Activated B cell treated with CpG ODN at 0.5 μM for 24 hours (primary cell): ENCODE results near the gene KLHDC2. TPM values are rescaled to one million over a fixed set of nuclear protein-coding genes. Genes with fewer than 3 reads are reported as not detected.
"Not testable (repeated sequence)": the region's sequence is repeated elsewhere in the genome, so short reads cannot be mapped to it uniquely, and the experiment has no call there.

Source experiments
- ATAC-seq: fragments of 200-7000 bp; cut with Tn5 transposase; one replicate; pipeline ENCODE4 v1.10.0; 2021; ENCODE audit warnings: low read depth, mild to moderate bottlenecking, moderate library complexity
- CTCF ChIA-PET: fragments of 350-600 bp; sonication (Branson Sonifier 250); formaldehyde crosslinking; loops from one replicate; lab custom pipeline; 2021; ENCODE audit warnings: antibody characterized with exemption; lab: Charles Lee
- POLR2A ChIA-PET: fragments of 350-600 bp; sonication (Branson Sonifier 250); formaldehyde crosslinking; loops from one replicate; lab custom pipeline; 2021; ENCODE audit warnings: antibody characterized with exemption; lab: Charles Lee
- DNase-seq: peaks from one replicate; pipeline ENCODE4 v3.0.0; 2022
- H3K27ac Mint-ChIP-seq: one replicate; pipeline ENCODE4 v1.8.0; 2020; ENCODE audit warnings: mixed read lengths
- H3K27me3 Mint-ChIP-seq: one replicate; pipeline ENCODE4 v1.8.0; 2021; ENCODE audit warnings: mixed read lengths
- H3K36me3 Mint-ChIP-seq: one replicate; pipeline ENCODE4 v1.8.0; 2021; ENCODE audit warnings: low read depth, mixed read lengths
- H3K4me1 Mint-ChIP-seq: one replicate; pipeline ENCODE4 v1.8.0; 2021; ENCODE audit warnings: mixed read lengths
- H3K4me3 Mint-ChIP-seq: one replicate; pipeline ENCODE4 v1.8.0; 2020; ENCODE audit warnings: mild to moderate bottlenecking, mixed read lengths
- H3K9me3 Mint-ChIP-seq: one replicate; pipeline ENCODE4 v1.8.0; 2020; ENCODE audit warnings: mixed read lengths
- CTCF ChIP-seq: fragments of 200-600 bp; IDR thresholded peaks from one replicate; pipeline ENCODE4 v1.8.0; 2022; ENCODE audit warnings: antibody characterized with exemption, mild to moderate bottlenecking
- intact Hi-C: fragments of 100-400 bp; cut with micrococcal nuclease; formaldehyde crosslinking; loops from one replicate; pipeline ENCODE4 v1.15.1; 2024
- total RNA-seq: library from RNA; stranded (reverse); gene quantifications from 2 replicates; pipeline ENCODE4 v1.2.3, GENCODE V29; 2022

The KLHDC2 gene
- total RNA-seq, 1 donor from 2014 or later = 31.2 TPM

DNA sequence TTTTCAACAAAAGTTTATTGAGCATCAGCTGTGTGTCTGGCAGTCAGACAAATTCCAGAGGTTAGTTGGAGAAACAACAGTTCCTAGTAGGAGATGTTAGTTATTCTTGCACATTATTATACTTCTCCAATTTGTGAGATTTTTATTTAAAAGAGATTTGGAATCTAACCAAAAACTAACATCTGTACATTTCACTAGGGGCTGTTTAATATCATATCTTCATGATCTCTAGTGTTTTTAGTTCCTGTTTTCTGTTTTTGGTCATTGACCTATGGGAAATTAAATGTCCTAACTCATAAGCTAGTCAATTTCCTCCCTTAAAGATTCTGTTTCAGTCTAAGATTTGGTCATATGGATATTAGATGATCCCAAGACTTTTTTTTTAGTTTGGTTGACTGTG, 34.1 kb upstream of the KLHDC2 start:
- no peak for ATAC-seq
- CTCF ChIA-PET = no interaction called here
- TF ChIP-seq CTCF = no peak
- Mint-ChIP-seq H3K36me3 (peaks cover 27% of the 10 kb centered on the region), H3K4me3 (no peak overlapping the region), H3K27me3 (no peaks in the 10 kb centered on the region), H3K27ac (no peak overlapping the region), H3K4me1 (no peaks in the 10 kb centered on the region), H3K9me3 (no peaks in the 10 kb centered on the region)
- intact Hi-C loops = no loop called here
- POLR2A ChIA-PET = no interaction called here
- no peak for DNase-seq

DNA sequence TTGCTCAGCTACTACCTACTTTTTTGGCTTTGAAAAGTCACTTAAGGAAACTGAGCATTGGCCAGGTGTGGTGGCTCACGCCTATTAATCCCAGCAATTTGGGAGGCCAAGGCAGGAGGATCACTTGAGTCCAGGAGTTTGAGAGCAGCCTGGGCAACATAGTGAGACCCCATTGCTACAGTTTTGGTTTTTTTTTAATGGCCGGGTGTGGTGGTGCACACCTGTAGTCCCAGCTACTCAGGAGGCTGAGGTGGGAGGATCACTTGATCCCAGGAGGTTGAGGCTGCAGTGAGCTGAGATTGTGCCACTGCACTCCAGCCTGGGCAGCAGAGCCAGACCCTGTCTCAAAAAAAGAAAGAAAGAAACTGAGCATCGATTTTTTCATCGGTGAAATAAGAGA, 32.3 kb upstream of the KLHDC2 start:
- H3K4me3 Mint-ChIP-seq, intact Hi-C loops, POLR2A ChIA-PET, H3K4me1 Mint-ChIP-seq, ATAC-seq, DNase-seq, CTCF ChIA-PET, H3K9me3 Mint-ChIP-seq, H3K27ac Mint-ChIP-seq, H3K27me3 Mint-ChIP-seq: not testable (repeated sequence)
- H3K36me3 Mint-ChIP-seq = peaks cover 26% of the 10 kb centered on the region

DNA sequence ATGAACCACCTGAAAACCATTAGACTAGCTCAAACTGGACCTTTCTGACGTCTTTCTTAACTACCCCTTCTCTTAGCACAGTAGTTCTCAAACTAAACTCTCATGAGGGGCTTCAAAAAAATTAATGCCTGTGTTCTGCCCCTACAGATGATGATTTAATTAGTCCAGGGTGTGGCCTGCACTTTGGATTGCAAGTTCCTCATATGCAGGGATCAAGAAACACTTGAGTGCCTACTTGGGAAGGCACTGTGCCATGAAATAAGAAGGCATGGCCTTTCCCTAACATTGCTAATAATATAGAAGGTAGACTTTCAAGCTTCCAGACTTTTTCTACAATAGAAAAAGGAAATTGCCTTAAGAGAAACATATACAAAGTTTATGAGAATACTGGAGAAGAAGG, 22.8 kb upstream of the KLHDC2 start:
- H3K27me3 Mint-ChIP-seq = no peaks in the 10 kb centered on the region
- intact Hi-C loops = no loop called here
- no peaks in the 10 kb centered on the region for H3K4me1 Mint-ChIP-seq
- CTCF ChIA-PET = no interaction called here
- no peak for DNase-seq
- no peak for ATAC-seq
- H3K36me3 Mint-ChIP-seq = peaks cover 30% of the 10 kb centered on the region
- H3K4me3 Mint-ChIP-seq = no peak overlapping the region
- no peak overlapping the region for H3K27ac Mint-ChIP-seq
- no peak for TF ChIP-seq CTCF
- no peaks in the 10 kb centered on the region for H3K9me3 Mint-ChIP-seq
- POLR2A ChIA-PET = interaction anchor here (0.5 kb wide), 1 partner anchor 504 kb away, joined by 3 read pairs; no protein-coding TSS in a partner anchor

DNA sequence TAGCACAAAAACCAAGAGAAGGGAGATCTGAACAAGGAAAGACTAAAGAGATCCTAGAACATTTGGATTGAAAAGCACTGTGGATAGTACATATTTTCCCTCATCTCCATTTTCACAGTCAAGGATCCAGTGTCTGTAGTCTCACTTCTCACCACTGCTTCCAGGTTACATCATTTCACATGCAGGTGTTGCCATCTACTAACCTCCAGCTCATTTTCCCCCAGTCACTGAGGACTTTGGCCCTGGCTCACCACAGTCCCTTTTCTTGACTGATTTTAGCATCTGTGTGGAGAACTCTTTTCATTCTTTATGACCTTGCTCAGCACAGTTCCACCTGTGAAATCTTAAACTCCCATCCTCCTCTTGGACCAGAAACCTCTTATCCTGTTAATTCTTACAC, 21.5 kb upstream of the KLHDC2 start:
- H3K27ac Mint-ChIP-seq, DNase-seq, H3K4me1 Mint-ChIP-seq, CTCF ChIA-PET, H3K4me3 Mint-ChIP-seq, ATAC-seq, intact Hi-C loops, H3K9me3 Mint-ChIP-seq, H3K27me3 Mint-ChIP-seq, POLR2A ChIA-PET: not testable (repeated sequence)
- H3K36me3 Mint-ChIP-seq = peaks cover 32% of the 10 kb centered on the region

DNA sequence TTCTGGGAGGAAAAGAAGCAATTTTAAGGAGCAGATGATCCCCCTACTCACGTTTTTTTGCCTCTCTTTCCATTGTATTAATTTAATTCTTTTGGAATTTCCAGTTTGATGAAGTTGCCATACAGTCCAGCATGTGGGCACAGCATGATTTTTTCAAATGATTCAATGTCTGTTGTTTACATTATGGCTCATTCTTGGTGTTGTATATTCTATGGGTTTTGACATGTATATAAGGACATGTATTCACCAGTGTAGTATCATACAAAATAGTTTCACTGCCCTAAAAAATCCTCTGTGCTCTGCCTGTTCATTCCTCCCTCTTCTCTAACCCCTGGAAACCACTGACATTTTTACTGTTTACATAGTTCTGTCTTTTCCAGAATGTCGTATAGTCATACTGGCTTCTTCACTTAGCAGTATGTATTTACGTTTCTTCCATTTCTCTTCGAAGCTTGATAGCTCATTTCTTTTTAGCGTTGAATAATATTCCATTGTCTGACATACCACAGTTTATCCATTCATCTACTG, 13.3 kb upstream of the KLHDC2 start:
- Mint-ChIP-seq H3K36me3 (peaks cover 2% of the 10 kb centered on the region), H3K4me1 (no peaks in the 10 kb centered on the region), H3K9me3 (peaks cover 4% of the 10 kb centered on the region), H3K27me3 (no peaks in the 10 kb centered on the region), H3K4me3 (no peak overlapping the region), H3K27ac (no peak overlapping the region)
- DNase-seq (no peak), ATAC-seq (no peak)
- intact Hi-C loops = no loop called here
- POLR2A ChIA-PET = no interaction called here
- CTCF ChIA-PET = no interaction called here
- TF ChIP-seq CTCF = no peak

DNA sequence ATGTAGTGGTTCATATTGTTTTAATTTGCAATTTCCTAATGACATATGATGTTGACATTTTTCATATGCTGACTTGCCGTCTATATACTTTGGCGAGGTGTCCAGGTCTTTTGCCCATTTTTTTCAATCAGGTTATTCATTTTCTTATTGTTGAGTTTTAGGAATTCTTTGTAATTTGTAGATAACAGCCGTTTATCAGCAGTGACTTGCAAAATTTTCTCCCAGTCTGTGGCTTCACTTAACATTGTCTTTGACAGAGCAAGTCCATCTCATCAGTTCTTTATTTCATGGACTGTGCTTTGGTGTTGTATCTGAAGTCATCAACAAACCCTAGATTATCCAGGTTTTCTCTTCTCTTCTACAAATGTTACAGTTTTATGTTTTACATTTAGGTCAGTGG, 12.6 kb upstream of the KLHDC2 start:
- no peak for ATAC-seq
- H3K27me3 Mint-ChIP-seq = no peaks in the 10 kb centered on the region
- POLR2A ChIA-PET = no interaction called here
- peaks cover 2% of the 10 kb centered on the region for H3K36me3 Mint-ChIP-seq
- H3K9me3 Mint-ChIP-seq = peaks cover 4% of the 10 kb centered on the region
- no peak overlapping the region for H3K27ac Mint-ChIP-seq
- intact Hi-C loops = no loop called here
- CTCF ChIA-PET = no interaction called here
- no peak for DNase-seq
- no peak overlapping the region for H3K4me3 Mint-ChIP-seq
- no peaks in the 10 kb centered on the region for H3K4me1 Mint-ChIP-seq
- no peak for TF ChIP-seq CTCF
